Endothelial cell of umbilical vein (primary cell): ENCODE results near the gene ACOT7. TPM values are rescaled to one million over a fixed set of nuclear protein-coding genes. Genes with fewer than 3 reads are reported as not detected.

ENCODE experiments used
- BruUV-seq: library from RNA; stranded (reverse); fragments of 400-500 nt; replicated peaks from 2 replicates; lab custom pipeline; 2021; lab: Mats Ljungman, UMichigan
- CTCF ChIA-PET: fragments of 300-600, 350-600 bp; sonication (Branson Sonifier 250); formaldehyde crosslinking; loops from one replicate; lab custom pipeline; 2021; ENCODE audit warnings: antibody characterized with exemption, inconsistent platforms; lab: Charles Lee
- POLR2A ChIA-PET: fragments of 300-600, 350-600 bp; sonication (Branson Sonifier 250); formaldehyde crosslinking; loops from one replicate; lab custom pipeline; 2021; ENCODE audit warnings: antibody characterized with exemption, inconsistent platforms; lab: Charles Lee
- DNase-seq: peaks from one replicate; pipeline ENCODE4 v3.0.0-alpha.2; 2011; ENCODE audit warnings: low read depth, low spot score
- FAIRE-seq: peaks from 2 replicates; lab custom pipeline; 2011; peaks lifted over from hg19 to GRCh38; lab: Jason Lieb, UNC
- H2AFZ ChIP-seq: 2 replicates; pipeline ENCODE4 v1.6.0; 2012; ENCODE audit warnings: low read depth, low read length, control low read depth, inconsistent platforms
- H3K27ac ChIP-seq: 2 replicates; pipeline ENCODE4 v1.5.1; 2011; ENCODE audit warnings: low read depth, mild to moderate bottlenecking, control low read depth, low read length, moderate library complexity; ENCODE audit not compliant: insufficient read depth
- H3K27me3 ChIP-seq, 2 experiments: 2 replicates each; pipeline versions ENCODE4 v1.6.0 to v1.6.1; 2011; ENCODE audit warnings: low read length in 2 of 2, mixed read lengths in 1 of 2; ENCODE audit not compliant: control insufficient read depth in 2 of 2, insufficient read depth in 2 of 2
- H3K36me3 ChIP-seq, 2 experiments: 2 replicates in 1 of 2; 3 replicates in 1 of 2; pipeline ENCODE4 v1.5.1; 2011; ENCODE audit warnings: low read length in 2 of 2, mild to moderate bottlenecking in 1 of 2, moderate library complexity in 1 of 2; ENCODE audit not compliant: control insufficient read depth in 2 of 2, insufficient read depth in 2 of 2; ENCODE audit errors: extremely low read depth in 1 of 2
- H3K4me1 ChIP-seq: 3 replicates; pipeline ENCODE4 v1.5.1; 2011; ENCODE audit warnings: mild to moderate bottlenecking, low read length; ENCODE audit not compliant: control insufficient read depth, insufficient read depth; ENCODE audit errors: extremely low read depth
- H3K4me2 ChIP-seq: 2 replicates; pipeline ENCODE4 v1.6.1; 2011; ENCODE audit warnings: low read length, control low read depth, mixed read lengths; ENCODE audit not compliant: insufficient read depth
- H3K4me3 ChIP-seq, 3 experiments: fragments of 200-600 bp in 1 of 3; sonication (generic), shearing (Covaris generic) in 1 of 3; replicated peaks in 1 of 3; 2 replicates each; pipeline ENCODE4 v1.5.1; 2011 to 2016; ENCODE audit warnings: control low read depth in 3 of 3, low read length in 3 of 3, mild to moderate bottlenecking in 2 of 3, inconsistent platforms in 1 of 3, low read depth in 1 of 3, moderate library complexity in 1 of 3; ENCODE audit not compliant: insufficient read depth in 1 of 3
- H3K79me2 ChIP-seq: 2 replicates; pipeline ENCODE4 v1.6.0; 2012; ENCODE audit warnings: low read length, inconsistent platforms; ENCODE audit not compliant: control insufficient read depth, insufficient read depth
- H3K9ac ChIP-seq: replicated peaks from 2 replicates; pipeline ENCODE3; 2011; ENCODE audit warnings: low read length, control low read depth; ENCODE audit not compliant: insufficient read depth; ENCODE audit errors: extremely low read depth
- H3K9me1 ChIP-seq: replicated peaks from 3 replicates; pipeline ENCODE4 v1.6.0; 2011; ENCODE audit warnings: mild to moderate bottlenecking, low read length; ENCODE audit not compliant: control insufficient read depth, insufficient read depth; ENCODE audit errors: extremely low read depth
- H3K9me3 ChIP-seq: replicated peaks from 2 replicates; pipeline ENCODE4 v1.5.1; 2012; ENCODE audit warnings: low read length, inconsistent platforms; ENCODE audit not compliant: control insufficient read depth, insufficient read depth
- H4K20me1 ChIP-seq: replicated peaks from 2 replicates; pipeline ENCODE3; 2011; ENCODE audit warnings: mild to moderate bottlenecking, low read length; ENCODE audit not compliant: control insufficient read depth, insufficient read depth; ENCODE audit errors: extremely low read depth
- EZH2 ChIP-seq: IDR thresholded peaks from 2 replicates; pipeline ENCODE4 v1.6.1; 2012; ENCODE audit warnings: borderline replicate concordance, low read depth, mild to moderate bottlenecking, moderate library complexity, low read length, inconsistent platforms; ENCODE audit not compliant: severe bottlenecking
- FOS ChIP-seq: IDR thresholded peaks from 2 replicates; pipeline ENCODE4 v1.6.1; 2011; ENCODE audit warnings: mild to moderate bottlenecking, low read length, moderate library complexity, borderline replicate concordance; ENCODE audit not compliant: insufficient read depth
- GATA2 ChIP-seq: IDR thresholded peaks from 2 replicates; pipeline ENCODE4 v1.7.0; 2011; ENCODE audit warnings: low read depth, mild to moderate bottlenecking, moderate library complexity, mixed read lengths, low read length; ENCODE audit not compliant: insufficient read length, insufficient read depth
- MYC ChIP-seq: IDR thresholded peaks from one replicate; pipeline ENCODE4 v1.6.1; 2011; ENCODE audit warnings: mild to moderate bottlenecking, low read depth, low read length
- POLR2A ChIP-seq: IDR thresholded peaks from 2 replicates; pipeline ENCODE4 v1.6.1; 2012; ENCODE audit warnings: low read depth, mild to moderate bottlenecking, control low read depth, low read length
- POLR2AphosphoS5 ChIP-seq: IDR thresholded peaks from 2 replicates; pipeline ENCODE4 v1.6.1; 2012; ENCODE audit warnings: low read depth, mild to moderate bottlenecking, control low read depth, low read length, moderate library complexity; ENCODE audit not compliant: insufficient read depth
- dilution Hi-C: fragments of 300-500 bp; cut with MboI; formaldehyde crosslinking; loops from one replicate; pipeline ENCODE4 v1.15.0; 2019; ENCODE audit warnings: low sequenced_read_pairs; ENCODE audit not compliant: extremely low pct_ligation_motif_present
- intact Hi-C: fragments of 100-400 bp; cut with micrococcal nuclease; formaldehyde crosslinking; loops from one replicate; pipeline ENCODE4 v1.10.0; 2022
- polyA plus RNA-seq, 4 experiments: library from polyadenylated mRNA; depleted of rRNA in 3 of 4; stranded (reverse) in 3 of 4; unstranded in 1 of 4; fragments of >200 nt; gene quantifications; 2 replicates each; pipeline versions ENCODE4 v1.2.1 to v1.2.3, GENCODE V29; 2011 to 2012; ENCODE audit warnings: missing spikeins in 1 of 4
- total RNA-seq: library from RNA; stranded (reverse); gene quantifications from 2 replicates; pipeline ENCODE4 v1.2.3, GENCODE V29; 2021

Gene ACOT7
- total and polyA plus RNA-seq, 2 donors (not counting 3 experiments of a cell fraction or from before 2014, with no cell fraction given), result 69.4 to 105 TPM

DNA sequence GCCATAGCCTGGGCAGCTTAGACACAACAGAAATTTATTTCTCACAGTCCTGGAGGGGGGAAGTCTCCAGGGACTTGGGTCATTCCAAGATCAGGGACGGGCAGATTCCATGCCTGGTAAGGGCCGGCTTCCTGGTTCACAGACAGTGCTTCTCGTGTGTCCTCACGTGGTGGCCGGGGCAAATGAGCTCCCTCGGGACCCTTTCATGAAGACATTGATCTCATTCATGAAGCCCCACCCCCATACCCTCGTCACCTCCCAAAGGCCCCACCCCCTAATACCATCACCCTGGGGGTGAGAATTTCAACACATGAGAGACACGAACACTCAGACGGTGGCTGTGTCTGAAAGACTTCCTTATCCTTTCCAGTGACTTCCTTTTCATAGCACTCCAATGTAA lies 51.5 kb downstream of the ACOT7 start:
- FAIRE-seq (no peak), DNase-seq (no peak)
- Histone ChIP-seq H3K9me1 (no peaks in the 10 kb centered on the region), H3K27ac (no peak overlapping the region), H3K4me1 (no peaks in the 10 kb centered on the region), H3K27me3 (no peaks in the 10 kb centered on the region), H3K36me3 (no peaks in the 10 kb centered on the region), H3K9me3 (no peaks in the 10 kb centered on the region), H3K4me2 (no peak overlapping the region), H3K79me2 (no peaks in the 10 kb centered on the region), H2AFZ (no peak overlapping the region), H4K20me1 (no peaks in the 10 kb centered on the region), H3K4me3 (no peak overlapping the region), H3K9ac (no peak overlapping the region)
- intact Hi-C loops (loop anchor here (2.0 to 10.0 kb wide), 4 partner anchors 80 to 285 kb away; partner anchors contain the start of genes GPR153 and RPL22), dilution Hi-C loops (no loop called here)
- CTCF ChIA-PET, result interaction anchor here (1.2 to 17.6 kb wide), 2 partner anchors 94 to 233 kb away, joined by 3 to 208 read pairs; no protein-coding TSS in a partner anchor
- no TSS peak for BruUV-seq
- POLR2A ChIA-PET, result no interaction called here
- TF ChIP-seq FOS, result no peak
- no peak for TF ChIP-seq POLR2AphosphoS5
- TF ChIP-seq EZH2, result no peak
- TF ChIP-seq GATA2, result no peak
- no peak for TF ChIP-seq MYC
- no peak for TF ChIP-seq POLR2A

DNA sequence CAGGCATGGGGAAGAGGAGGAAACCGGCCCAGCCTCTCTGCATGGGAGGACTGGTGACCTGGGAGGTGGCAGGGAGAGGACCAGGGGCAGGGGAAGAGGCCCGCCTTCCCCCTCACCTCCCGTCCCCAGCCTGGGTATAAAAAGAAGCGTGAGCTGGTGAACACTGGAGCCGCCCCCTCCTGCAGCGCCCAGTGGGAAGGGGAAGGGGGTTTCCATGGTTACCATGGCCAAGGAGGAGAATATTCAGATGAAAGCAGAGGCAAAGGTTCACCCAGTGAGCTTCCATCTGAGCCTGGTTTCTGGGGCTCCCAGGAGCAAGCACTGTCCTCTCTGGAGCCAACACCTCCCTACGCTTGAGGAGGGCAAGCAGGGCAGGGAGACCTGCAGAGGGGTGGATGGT lies 54.9 kb downstream of the ACOT7 start:
- H3K27me3 ChIP-seq, result no peaks in the 10 kb centered on the region
- DNase-seq (no peak), FAIRE-seq (no peak)
- TF ChIP-seq GATA2, result no peak
- no peak for TF ChIP-seq EZH2
- no peak overlapping the region for H2AFZ ChIP-seq
- no peaks in the 10 kb centered on the region for H3K36me3 ChIP-seq
- no peaks in the 10 kb centered on the region for H3K9me1 ChIP-seq
- H3K4me2 ChIP-seq, result no peak overlapping the region
- intact Hi-C loops, result no loop called here
- dilution Hi-C loops, result no loop called here
- no peak overlapping the region for H3K9ac ChIP-seq
- no peak overlapping the region for H3K4me3 ChIP-seq
- H3K4me1 ChIP-seq, result no peaks in the 10 kb centered on the region
- no peak overlapping the region for H3K27ac ChIP-seq
- BruUV-seq, result no TSS peak
- H3K9me3 ChIP-seq, result no peaks in the 10 kb centered on the region
- no peaks in the 10 kb centered on the region for H4K20me1 ChIP-seq
- no peaks in the 10 kb centered on the region for H3K79me2 ChIP-seq
- ChIA-PET CTCF (interaction anchor here (17.6 kb wide), 1 partner anchor 91 kb away, joined by 208 read pairs; no protein-coding TSS in a partner anchor), POLR2A (no interaction called here)
